Measurements from ENCODE around the gene C16orf74. TPM values are rescaled to one million over a fixed set of nuclear protein-coding genes. Genes with fewer than 3 reads are reported as not detected.

The C16orf74 gene
- total and polyA plus RNA-seq, 2 of the 8 experiments (the other 6 are each of a cell fraction or from before 2014, with no cell fraction given): 7.3 to 9.3 TPM

DNA sequence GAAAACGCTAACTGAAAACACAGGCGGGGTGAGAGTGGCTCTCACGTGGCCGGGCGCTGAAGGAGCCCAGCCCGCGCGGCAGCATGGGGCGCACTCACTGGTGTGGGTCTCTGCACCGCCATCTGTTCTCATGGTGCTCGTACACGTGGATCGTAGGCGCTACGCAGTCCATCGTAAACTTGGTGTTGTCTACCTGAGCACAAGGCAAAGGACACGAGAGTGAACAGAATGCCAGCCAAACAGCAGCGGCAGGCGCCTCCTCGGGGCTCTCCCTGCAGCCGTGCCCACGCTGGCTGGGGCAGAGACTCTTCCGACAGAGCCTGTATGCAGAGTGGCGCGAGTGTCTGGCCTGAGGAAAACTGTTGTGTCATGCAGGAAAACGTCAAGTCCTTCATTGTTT is 29.4 kb upstream of the C16orf74 start:
- WGBS, 2 experiments (ENCODE audit: extremely low coverage in 1 of 2, insufficient coverage in 1 of 2, insufficient read length in 1 of 2, insufficient replicate concordance in 2 of 2, low coverage in 1 of 2, low lambda C conversion rate in 2 of 2, missing lambda C conversion rate in 1 of 2): 88% methylated on average over 26 of the region's 26 CpGs; no CpG with 5 or more reads in 1 of the 2 experiments
- ChIA-PET POLR2A (ENCODE audit: partially characterized antibody) (no interaction called here), CTCF (ENCODE audit: partially characterized antibody) (no interaction called here)
- TF ChIP-seq ASH2L (IDR thresholded peaks at IDR 0.05; ENCODE audit: low read length) (no peak), BRCA1 (IDR thresholded peaks at IDR 0.05; ENCODE audit: low read depth, low read length) (no peak), POLR2AphosphoS5 (IDR thresholded peaks at IDR 0.05; ENCODE audit: low read depth, low read length) (no peak), HDAC6 (IDR thresholded peaks at IDR 0.05; ENCODE audit: low read depth, low read length) (no peak), SIX5 (IDR thresholded peaks at IDR 0.05; ENCODE audit: low read depth, low read length) (no peak), SIRT6 (IDR thresholded peaks at IDR 0.05; ENCODE audit: low read length) (no peak), JUN (IDR thresholded peaks at IDR 0.05; ENCODE audit: low read depth, low read length) (no peak), SIN3A (conservative IDR thresholded peaks at IDR 0.05 in 1 of 2, IDR thresholded peaks at IDR 0.05 in 1 of 2; ENCODE audit: low read depth in 1 of 2, low read length in 2 of 2) (no peak), GABPA (IDR thresholded peaks at IDR 0.05; ENCODE audit: borderline replicate concordance, insufficient read depth, low read length) (no peak)
- Histone ChIP-seq H4K8ac (ENCODE audit: extremely low read depth, insufficient read depth, low read length) (no peak overlapping the region), H3K4me2 (ENCODE audit: insufficient read depth in 1 of 2, low read depth in 2 of 2, low read length in 2 of 2) (no peak overlapping the region), H2BK120ac (replicated peaks; ENCODE audit: low read depth, low read length) (no peak overlapping the region), H3K36me3 (ENCODE audit: control insufficient read depth in 2 of 4, insufficient read depth in 4 of 4, low read length in 3 of 4) (peaks cover 17 to 39% (median 24%) of the 10 kb centered on the region in 4 experiments), H2AFZ (ENCODE audit: low read length) (no peak overlapping the region), H2BK20ac (ENCODE audit: low read length) (no peak overlapping the region), H3K79me1 (ENCODE audit: low read depth, low read length) (peaks cover 7% of the 10 kb centered on the region), H3K56ac (replicated peaks; ENCODE audit: insufficient read length, low read depth, low read length) (no peak overlapping the region), H2BK12ac (ENCODE audit: low read depth, low read length) (no peak overlapping the region), H2BK15ac (ENCODE audit: low read length) (no peak overlapping the region), H3K27me3 (replicated peaks in 1 of 4; ENCODE audit: control insufficient read depth in 3 of 4, extremely low read depth in 1 of 4, insufficient read depth in 3 of 4, low read length in 3 of 4) (no peaks in the 10 kb centered on the region), H4K20me1 (replicated peaks in 1 of 2; ENCODE audit: control insufficient read depth in 1 of 2, insufficient read depth in 2 of 2, low read length in 2 of 2) (peaks cover 2 to 6% of the 10 kb centered on the region in 2 experiments), H3K9me3 (ENCODE audit: insufficient read depth in 2 of 2, low read depth in 1 of 2, low read length in 1 of 2) (no peaks in the 10 kb centered on the region), H3K18ac (ENCODE audit: extremely low read depth, low read length) (no peak overlapping the region), H3K14ac (ENCODE audit: insufficient read length) (no peak overlapping the region), H3K27ac (ENCODE audit: low read depth, low read length) (no peak overlapping the region), H3K23me2 (ENCODE audit: low read depth, low read length) (no peaks in the 10 kb centered on the region), H3K79me2 (ENCODE audit: control insufficient read depth in 1 of 2, insufficient read depth in 2 of 2, low read length in 2 of 2) (peaks cover 0 to 3% of the 10 kb centered on the region in 2 experiments; a peak in 1 of 4 replicates), H3K4me3 (ENCODE audit: extremely low read depth in 1 of 4, insufficient read depth in 2 of 4, low read depth in 3 of 4, low read length in 4 of 4) (no peak overlapping the region), H3K9ac (replicated peaks in 1 of 4; ENCODE audit: extremely low read depth in 1 of 4, low read depth in 3 of 4, low read length in 3 of 4) (no peak overlapping the region), H2AK5ac (ENCODE audit: low read depth, low read length) (no peak overlapping the region), H2BK5ac (ENCODE audit: low read depth, low read length) (no peak overlapping the region), H3K4me1 (replicated peaks in 1 of 4; ENCODE audit: control insufficient read depth in 3 of 4, insufficient read depth in 4 of 4, low read length in 3 of 4) (no peaks in the 10 kb centered on the region), H3K23ac (ENCODE audit: insufficient read length) (no peak overlapping the region), H4K5ac (ENCODE audit: insufficient read length, low read depth, low read length) (no peak overlapping the region), H3K4ac (replicated peaks; ENCODE audit: insufficient read length, low read depth, low read length) (no peak overlapping the region), H4K91ac (replicated peaks; ENCODE audit: insufficient read length, low read length) (no peak overlapping the region)
- DNase-seq (ENCODE audit: low read depth in 1 of 2, low spot score in 2 of 2): no peak
- no peak for FAIRE-seq
